ENCODE measurements around the gene QRSL1.

Gene QRSL1

DNA sequence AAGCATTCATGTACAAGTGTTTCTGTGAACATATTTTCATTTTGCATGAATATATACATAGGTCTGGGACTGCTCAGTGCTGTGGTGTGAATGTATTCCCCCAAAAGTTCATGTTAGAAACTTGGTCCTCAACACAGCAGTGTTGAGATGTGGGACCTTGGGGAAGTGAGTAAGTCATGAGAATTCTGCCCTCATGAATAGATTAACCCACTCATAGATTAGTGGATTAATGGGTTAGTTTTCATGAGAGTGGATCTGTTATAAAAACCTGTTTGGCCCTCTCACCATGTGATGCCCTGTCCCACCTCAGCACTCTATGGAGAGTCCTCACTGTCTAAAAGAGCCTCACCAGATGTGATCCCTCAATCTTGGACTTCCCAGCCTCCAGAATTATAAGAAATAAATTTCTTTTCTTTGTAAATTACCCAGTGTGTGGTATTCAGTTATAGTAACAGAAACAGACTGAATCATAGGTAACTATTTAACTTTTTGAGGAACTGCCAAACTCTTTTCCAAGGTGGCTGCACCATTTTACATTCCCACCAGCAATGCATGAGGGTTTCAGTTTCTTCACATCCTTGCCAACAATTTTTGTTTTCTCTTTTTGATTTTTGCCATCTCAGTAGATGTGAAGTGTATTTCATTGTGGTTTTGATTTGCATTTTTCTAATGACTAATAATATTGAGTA lies 45.3 kb downstream of the QRSL1 start:
- no peak overlapping the region for H3K4me3 ChIP-seq (ENCODE audit: low read depth in 1 of 2, low read length in 1 of 2)
- peaks cover 5 to 6% of the 10 kb centered on the region in 2 experiments for H3K4me1 ChIP-seq (ENCODE audit: control insufficient read depth in 1 of 2, insufficient read depth in 1 of 2, low read depth in 1 of 2, low read length in 1 of 2)
- no peaks in the 10 kb centered on the region for H3K36me3 ChIP-seq
- no peaks in the 10 kb centered on the region for H3K9me3 ChIP-seq
- TF ChIP-seq, protein P1, sequence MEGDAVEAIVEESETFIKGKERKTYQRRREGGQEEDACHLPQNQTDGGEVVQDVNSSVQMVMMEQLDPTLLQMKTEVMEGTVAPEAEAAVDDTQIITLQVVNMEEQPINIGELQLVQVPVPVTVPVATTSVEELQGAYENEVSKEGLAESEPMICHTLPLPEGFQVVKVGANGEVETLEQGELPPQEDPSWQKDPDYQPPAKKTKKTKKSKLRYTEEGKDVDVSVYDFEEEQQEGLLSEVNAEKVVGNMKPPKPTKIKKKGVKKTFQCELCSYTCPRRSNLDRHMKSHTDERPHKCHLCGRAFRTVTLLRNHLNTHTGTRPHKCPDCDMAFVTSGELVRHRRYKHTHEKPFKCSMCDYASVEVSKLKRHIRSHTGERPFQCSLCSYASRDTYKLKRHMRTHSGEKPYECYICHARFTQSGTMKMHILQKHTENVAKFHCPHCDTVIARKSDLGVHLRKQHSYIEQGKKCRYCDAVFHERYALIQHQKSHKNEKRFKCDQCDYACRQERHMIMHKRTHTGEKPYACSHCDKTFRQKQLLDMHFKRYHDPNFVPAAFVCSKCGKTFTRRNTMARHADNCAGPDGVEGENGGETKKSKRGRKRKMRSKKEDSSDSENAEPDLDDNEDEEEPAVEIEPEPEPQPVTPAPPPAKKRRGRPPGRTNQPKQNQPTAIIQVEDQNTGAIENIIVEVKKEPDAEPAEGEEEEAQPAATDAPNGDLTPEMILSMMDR (IDR thresholded peaks at IDR 0.05), result no peak
- H3K27ac ChIP-seq, result no peak overlapping the region
- no peaks in the 10 kb centered on the region for H3K27me3 ChIP-seq

- H3K36me3 ChIP-seq, result no peaks in the 10 kb centered on the region
- H3K27ac ChIP-seq, result no peak overlapping the region
- no peaks in the 10 kb centered on the region for H3K9me3 ChIP-seq
- H3K4me1 ChIP-seq (ENCODE audit: control insufficient read depth in 1 of 2, insufficient read depth in 1 of 2, low read depth in 1 of 2, low read length in 1 of 2), result peaks cover 5 to 6% of the 10 kb centered on the region in 2 experiments
- no peaks in the 10 kb centered on the region for H3K27me3 ChIP-seq
- TF ChIP-seq, protein P1 (IDR thresholded peaks at IDR 0.05), result no peak
- H3K4me3 ChIP-seq (ENCODE audit: low read depth in 1 of 2, low read length in 1 of 2), result no peak overlapping the region
These were observed 47.9 kb downstream of the QRSL1 start for GRCh38 chr6:106677282-106677681.

GRCh38 chr6:106684011-106684410 lies 54.6 kb downstream of the QRSL1 start:
- H3K36me3 ChIP-seq, result no peaks in the 10 kb centered on the region
- TF ChIP-seq, protein P1 (IDR thresholded peaks at IDR 0.05), result no peak
- no peak overlapping the region for H3K4me3 ChIP-seq (ENCODE audit: low read depth in 1 of 2, low read length in 1 of 2)
- no peaks in the 10 kb centered on the region for H3K4me1 ChIP-seq (ENCODE audit: control insufficient read depth in 1 of 2, insufficient read depth in 1 of 2, low read depth in 1 of 2, low read length in 1 of 2)
- H3K27me3 ChIP-seq, result no peaks in the 10 kb centered on the region
- no peak overlapping the region for H3K27ac ChIP-seq
- H3K9me3 ChIP-seq, result no peaks in the 10 kb centered on the region

GRCh38 chr6:106685833-106686232 lies 56.5 kb downstream of the QRSL1 start:
- TF ChIP-seq, protein P1 (IDR thresholded peaks at IDR 0.05), result no peak
- H3K9me3 ChIP-seq, result no peaks in the 10 kb centered on the region
- H3K4me1 ChIP-seq (ENCODE audit: control insufficient read depth in 1 of 2, insufficient read depth in 1 of 2, low read depth in 1 of 2, low read length in 1 of 2), result no peaks in the 10 kb centered on the region
- H3K27ac ChIP-seq, result no peak overlapping the region
- no peaks in the 10 kb centered on the region for H3K27me3 ChIP-seq
- H3K36me3 ChIP-seq, result no peaks in the 10 kb centered on the region
- no peak overlapping the region for H3K4me3 ChIP-seq (ENCODE audit: low read depth in 1 of 2, low read length in 1 of 2)

DNA sequence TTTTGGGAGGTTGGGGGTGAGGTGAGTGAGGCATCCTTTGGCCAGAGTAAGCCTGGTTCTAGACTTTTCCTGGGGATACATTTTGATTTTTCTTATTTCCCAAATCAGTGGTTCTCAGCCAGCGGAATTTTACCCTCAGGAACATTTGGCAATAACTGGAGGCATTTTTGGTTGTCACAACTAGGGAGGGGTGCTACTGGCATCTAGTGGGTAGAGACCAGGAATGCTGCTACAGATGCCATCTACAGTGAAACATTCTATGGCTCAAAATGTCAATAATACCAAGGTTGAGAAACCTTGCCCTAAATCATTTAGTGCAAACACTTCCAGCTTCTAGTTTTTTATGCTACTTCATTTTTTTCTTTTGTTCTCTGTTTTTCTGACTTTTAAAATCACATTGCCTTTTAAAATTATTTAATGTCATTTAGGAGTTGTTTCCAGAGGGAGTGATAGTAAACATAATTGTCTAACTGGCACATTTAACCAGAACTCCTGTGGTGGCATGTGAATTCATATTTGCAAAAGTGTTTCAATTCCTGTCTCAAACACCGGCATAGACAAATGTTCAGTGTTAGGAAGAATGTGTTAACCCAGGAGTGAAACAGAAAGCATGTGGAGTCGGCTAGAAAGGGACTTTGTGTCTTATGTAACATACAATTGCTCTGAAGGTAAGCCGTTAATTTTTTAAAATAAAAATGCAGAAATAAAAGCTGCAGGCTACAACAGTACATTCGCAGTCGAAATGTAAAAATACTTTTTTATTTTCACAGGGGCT lies 59.0 kb downstream of the QRSL1 start:
- Histone ChIP-seq H3K4me3 (ENCODE audit: low read depth in 1 of 2, low read length in 1 of 2) (no peak overlapping the region), H3K9me3 (no peaks in the 10 kb centered on the region), H3K4me1 (ENCODE audit: control insufficient read depth in 1 of 2, insufficient read depth in 1 of 2, low read depth in 1 of 2, low read length in 1 of 2) (no peaks in the 10 kb centered on the region), H3K27me3 (no peaks in the 10 kb centered on the region), H3K27ac (no peak overlapping the region), H3K36me3 (no peaks in the 10 kb centered on the region)
- TF ChIP-seq, protein P1 (IDR thresholded peaks at IDR 0.05), result no peak

All from neutrophil (primary cell).